GM18861 (cell line): ENCODE data around the gene HOXB9.

Source experiments
- ATAC-seq: cut with Tn5 transposase; IDR thresholded peaks from one replicate; pipeline ENCODE4 v1.9.1; 2021; ENCODE audit not compliant: unreplicated experiment

HOXB9 gene

DNA sequence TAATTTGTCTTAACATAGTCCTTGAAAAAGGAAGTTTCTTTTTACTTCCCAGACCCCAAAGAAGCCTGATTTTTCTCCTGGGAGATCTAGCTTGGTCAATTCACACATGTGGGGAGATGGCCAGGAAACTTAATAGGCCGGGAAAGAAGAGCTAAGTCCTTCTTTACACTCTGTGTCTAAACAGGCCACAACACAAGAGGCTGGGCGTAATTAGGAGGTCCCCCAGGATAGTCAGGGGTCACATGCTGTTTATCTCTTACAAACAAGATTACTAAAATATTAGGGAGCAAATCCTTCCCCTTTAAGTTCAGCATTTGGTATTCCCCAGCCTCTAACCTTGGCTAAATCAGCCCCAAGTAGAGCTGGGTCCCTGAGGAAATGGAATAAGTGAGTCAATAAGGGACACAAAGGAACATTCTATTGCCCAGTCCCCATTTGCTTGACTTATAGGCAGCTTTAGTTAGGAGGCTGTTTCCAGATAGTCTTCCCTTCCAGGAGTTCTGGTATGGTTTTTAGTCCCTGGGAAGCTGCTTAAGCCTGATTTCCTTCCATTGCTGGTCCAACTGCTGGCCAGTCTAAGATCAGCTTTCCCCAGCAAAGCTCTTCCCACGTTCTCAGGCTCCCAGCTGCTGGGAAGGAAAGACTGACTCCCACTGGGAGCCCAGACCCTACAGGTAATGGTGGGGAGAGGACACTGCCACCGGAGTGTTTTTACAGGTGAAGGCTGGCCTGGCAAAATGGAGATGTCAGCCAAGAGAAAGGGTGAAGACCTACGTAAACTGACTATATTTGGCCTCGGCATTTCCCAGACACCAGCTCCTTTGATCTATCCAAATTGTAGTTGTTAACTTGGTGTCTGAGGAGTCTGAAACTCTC, 14.1 kb upstream of the HOXB9 start:
- ATAC-seq = no peak

DNA sequence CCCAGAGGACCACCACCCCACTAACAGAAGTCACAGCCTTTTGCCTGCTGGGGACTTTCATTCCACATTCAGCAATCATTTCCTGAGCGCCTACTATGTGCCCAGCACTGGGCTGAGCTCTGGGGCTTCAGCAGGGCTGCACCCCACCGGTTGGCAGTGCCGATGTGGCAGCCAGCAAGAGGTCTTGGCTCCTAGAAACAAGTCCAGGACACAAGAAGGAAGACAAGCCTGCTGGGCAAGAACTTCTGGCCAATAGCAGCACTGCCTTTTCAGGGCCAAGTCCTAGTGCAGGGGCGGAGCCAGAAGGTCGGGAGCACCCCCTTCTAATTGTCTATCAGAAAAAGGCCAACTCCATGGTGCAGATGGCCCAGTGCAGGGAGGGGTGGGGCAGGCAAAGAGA, 13.0 kb upstream of the HOXB9 start:
- no peak for ATAC-seq

DNA sequence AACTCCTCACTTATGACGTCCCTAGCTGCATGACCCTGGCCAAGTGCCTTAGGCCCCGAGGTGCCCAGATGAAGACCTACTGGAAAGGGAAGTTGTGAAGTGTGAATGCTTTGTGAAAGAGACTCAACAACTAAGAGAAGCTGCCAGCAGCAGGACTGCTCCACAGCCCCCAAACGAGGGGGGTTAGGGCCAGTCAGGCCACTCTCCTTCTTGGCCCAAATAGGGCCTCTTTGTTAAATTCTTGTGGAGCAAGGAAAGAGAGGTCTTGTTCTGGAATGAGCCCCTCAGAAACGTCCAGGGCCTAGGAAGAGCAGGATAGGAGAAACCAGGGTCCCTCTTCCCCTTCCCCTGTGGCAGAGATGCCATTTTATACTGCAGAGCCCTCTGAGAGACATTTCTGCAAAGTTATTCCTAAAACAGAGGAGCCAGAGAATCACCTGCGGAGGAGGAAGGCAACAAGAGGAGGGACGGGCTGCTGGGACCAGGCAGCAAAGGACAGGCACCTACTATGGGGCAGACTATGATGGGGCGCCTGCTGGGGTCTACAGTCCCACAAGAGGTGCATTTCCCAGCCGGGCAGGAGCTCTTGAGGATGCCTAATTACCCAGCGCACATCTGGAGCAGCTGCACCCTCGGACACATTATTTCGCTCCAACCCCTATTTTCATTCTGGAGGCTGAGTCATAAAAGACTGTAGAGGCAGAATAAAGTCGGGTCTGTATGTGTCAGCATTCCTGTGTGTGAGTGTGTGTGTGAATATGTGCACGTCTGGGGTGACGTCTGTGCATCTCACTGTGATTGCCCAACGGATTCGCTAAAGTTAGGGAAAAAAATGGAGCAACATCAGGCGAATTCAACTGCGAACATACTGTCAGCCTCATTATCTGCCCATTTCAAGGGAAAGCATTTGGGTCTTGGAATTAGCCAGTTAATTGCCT, 11.4 kb upstream of the HOXB9 start:
- no peak for ATAC-seq

DNA sequence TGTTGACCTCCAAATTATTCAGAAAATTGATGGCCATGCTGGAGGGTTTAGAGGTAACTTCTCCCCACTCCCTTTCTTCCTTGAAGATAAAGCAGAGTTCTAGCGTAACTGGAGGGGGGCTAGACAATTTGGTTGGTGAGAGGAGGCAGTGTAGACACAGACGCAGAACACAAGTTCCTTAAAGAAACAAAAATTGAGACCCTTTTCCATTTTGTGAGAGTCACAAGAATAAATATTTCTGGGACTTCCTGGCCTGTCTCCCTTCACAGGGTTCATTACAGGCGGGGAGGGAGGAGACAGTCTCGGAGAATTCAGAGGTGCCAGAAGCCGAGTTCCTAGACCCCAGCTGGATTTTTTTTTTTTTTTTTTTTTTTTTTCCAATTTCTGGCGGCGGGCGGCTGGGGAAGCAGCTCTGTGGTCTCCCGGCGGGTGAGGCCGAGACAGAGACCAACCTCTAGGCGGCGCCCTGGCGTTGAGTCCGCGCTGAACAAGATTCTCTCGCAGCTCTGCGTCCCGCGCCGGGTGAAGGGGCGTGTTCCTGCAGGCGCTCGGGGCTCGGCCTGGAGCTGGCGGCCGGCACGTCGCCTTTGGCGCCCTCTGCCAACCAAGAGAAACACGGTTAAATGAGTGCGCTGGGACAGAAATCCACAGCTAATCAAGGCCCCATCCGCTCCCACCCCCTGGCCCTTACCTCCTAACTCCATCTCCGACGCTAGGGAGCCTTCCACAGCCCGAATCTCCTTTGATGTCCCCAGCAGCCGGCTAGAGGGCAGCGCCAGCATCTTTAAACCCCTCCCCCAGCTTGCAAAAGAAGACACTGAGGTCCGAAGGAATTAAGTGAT, 10.2 kb upstream of the HOXB9 start:
- no peak for ATAC-seq

DNA sequence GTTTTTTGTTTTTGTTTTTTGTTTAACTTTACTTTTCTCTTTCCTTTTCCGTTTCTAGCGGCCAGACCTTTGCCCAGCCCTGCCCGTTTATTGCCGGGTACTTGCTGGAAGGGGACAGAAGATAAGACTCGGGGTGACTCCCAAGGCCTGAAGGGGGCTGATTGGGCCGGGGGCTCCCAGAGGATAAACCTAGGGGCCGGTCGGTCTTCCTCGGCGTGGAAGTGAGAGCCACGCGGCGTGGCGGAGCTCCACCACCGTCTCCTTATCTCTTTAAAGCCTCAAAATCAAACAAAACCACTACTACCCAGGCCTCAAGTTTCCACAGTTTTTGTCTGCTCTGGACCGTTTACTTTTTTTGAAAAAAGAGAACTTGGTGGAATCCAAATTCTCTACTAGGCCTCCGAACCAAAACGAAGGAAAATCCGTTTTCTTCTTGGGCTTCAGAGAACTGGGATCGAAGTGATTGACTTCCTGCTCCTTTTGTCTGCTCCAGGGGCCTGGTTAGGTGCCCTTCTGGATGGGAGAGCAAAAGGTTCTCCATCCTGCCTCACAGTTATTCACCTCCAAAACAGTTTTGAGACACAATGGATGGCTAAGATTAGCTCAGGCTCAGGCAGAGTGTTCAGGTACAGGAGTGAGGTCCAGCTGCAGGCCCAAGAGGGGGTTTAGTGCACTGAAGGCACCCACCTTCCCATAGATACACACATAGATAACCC, 8.5 kb upstream of the HOXB9 start:
- no peak for ATAC-seq

DNA sequence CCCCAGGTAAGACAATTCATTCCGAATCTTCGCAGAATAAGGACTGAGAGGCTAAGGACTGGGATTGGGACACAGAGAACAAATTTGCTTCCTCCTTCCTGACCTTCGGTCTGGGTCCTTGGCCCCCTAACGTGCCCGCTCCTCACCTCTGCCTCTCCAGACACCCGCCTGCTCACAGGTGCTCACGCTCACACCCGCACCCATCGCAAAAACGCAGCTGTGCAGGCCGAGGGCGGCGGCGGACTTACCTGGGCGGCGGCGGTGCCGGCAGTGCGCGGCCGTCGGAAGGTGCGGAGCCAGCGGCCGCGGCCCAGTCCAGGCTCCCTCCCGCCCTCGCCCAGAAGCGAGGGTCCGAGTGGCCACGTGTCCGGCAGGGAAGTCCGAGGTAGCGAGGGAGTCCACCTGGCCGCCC, 7.1 kb upstream of the HOXB9 start:
- ATAC-seq = no peak

DNA sequence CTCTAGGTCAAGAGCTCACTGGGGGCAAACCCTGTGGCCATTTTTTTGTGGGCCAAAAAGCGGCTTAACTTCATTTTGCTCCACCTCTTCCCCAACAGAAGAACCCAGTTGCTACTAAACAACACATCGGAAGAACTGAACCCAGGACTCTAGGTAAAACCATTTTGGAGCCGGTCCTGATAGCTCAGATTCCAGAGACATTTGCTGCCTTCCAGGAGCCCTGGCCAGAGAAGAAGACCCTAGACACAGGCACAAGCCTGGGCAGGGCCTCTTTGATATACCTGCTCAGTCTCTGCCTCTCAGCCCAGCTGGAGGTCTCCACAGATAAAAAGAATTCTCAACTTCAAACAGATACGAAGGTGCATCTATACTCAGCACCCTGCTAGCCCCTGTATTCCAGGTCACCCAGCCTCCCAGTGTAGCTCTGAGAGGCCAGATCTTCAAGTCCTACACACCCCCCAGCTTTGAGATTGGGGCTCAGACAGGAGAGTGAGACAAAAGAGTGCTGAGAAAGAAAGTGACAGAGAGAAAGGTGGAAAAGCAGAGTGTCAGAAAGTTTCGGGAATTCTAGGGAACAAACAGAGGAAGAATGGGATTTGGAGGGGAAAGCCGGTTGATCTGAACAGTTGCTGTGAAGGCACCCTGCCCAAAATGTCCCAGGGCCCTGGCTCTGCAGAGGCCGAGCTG, 6.6 kb upstream of the HOXB9 start:
- no peak for ATAC-seq

DNA sequence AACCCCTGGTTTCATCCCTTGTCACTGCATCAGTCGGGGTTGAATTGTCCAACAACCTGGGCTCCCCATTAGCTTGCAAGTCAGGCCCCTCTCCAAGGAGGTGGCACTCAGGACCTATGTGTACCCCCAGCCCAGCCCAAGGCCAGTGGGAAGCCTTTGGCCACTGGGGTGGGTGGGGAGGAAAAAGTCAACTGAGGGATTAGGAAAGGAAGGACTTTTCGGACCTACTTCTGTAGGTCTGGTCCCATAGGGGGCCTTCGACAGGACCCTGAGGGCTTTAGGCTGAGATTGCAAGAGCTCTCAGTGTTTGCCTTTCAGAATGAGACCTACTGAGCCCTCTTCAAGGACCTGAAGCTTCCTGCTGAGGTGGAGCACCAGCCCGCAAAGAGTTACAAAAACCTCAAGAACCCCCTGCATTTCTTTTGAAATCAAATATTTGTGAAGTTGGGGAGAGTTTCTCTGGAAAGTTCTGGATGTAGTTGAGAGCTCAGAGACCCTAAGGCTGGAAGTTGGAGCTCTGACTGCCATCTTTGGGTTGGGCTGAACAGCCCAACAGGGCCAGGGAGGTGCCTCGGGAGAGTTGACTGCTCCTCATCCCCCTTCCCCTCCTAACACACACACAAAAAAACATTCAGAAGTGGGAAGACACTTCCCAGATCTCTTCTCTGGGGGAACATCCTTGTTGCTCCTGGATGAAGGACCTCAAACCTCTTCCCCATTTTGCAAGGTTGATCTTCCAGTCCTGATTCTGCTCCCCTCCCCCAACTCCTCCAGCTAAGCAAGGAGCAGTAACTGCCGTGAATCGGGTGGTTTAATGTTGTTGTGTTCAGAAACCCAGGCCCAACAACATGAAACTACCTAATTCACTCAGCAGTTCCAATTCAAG, 5.8 kb upstream of the HOXB9 start:
- no peak for ATAC-seq

DNA sequence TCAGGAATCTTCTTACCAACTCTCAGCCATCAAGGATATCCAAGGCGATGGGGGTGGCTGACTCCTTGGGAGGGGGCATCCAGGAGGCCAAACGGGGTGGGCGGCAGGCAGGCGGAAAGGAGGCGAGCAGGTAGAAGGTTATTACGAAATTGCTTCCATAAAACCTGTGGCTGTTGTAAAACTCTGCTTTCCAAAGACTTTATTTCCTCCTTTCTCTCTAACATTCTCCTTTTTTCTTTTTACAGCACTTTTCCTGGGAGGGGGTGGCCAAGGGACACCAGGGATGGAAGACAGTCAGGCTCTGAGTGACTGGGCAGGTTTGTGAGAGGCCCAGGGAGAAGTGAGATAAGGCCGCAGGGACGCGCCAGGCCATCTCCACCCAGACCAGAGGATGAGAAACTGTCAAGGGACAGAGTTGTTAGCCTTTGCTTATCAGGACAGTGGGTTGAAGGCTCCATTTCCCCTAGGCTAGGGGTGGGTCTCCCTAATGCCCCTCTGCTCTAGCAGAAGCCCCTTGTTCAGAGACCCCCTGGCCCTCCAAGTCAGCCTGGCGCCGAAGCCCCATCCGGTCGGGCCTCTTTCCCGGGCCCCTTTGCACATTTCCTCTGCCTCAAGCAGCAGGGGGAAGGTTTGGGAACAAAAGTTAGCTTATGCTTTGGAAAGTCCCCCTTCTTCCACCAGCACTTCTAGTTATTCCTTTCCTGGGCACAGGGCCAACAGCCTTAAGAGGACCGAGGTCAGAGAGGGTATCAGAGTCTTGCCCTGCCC, 5.0 kb upstream of the HOXB9 start:
- ATAC-seq = no peak

DNA sequence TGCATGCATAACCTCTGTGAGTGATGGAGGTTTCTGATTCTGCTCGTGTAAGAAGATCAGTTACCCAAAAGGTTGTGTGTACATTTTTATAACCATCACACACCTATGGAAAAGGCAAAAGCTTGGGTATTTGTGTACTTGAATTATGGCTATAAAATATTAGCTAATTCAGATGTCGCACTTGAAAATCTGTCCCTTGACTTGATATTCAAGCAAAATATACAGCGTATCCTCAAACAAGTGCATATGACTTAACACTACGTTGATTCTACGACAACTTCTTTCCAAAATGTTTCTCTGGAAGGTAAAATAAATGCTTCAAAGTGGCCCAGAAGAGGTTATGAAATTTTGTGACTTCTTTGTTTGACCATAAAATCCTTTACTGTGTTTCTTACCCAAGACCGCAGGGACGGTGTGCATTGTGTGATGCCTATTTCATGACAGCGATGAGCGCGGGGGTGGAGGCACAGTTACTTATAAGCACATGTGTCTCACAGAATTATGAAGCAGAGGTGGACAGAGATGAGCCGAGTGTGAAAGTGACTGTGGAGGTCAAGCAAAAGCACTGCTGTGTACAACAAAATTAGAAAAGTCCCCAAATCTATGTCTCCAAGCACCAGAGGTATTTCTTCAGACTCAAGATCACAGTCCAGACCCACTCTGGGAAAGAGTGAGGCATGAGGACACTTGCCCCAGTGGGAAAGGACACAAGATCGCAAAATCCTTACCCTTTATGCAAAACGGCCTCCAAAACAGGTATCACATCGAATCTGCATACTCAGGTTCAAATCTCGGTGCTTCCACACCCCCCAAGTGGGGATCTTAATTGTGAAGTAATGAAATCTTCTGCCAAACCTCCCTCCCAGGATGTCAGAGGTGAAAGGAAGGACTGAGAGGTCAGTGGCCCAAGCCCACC, 4.1 kb upstream of the HOXB9 start:
- no peak for ATAC-seq

DNA sequence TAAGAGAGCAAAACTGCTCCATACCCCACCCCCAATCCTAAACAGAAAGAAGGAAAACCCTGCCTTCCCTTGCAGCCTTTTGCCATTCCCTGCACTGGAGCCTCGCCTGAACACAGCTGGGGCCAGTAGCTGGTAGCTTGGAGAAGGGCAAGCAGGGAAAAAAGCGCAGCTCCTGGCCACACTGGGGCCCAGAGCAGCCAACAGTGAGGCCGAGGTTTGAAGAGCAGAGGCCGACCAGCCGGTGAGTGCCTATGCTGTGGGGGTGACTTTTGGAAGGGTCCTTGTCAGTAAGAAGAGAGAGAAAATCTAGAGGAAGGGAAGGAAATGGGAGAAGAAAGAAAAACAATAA, 3.2 kb upstream of the HOXB9 start:
- ATAC-seq = no peak

DNA sequence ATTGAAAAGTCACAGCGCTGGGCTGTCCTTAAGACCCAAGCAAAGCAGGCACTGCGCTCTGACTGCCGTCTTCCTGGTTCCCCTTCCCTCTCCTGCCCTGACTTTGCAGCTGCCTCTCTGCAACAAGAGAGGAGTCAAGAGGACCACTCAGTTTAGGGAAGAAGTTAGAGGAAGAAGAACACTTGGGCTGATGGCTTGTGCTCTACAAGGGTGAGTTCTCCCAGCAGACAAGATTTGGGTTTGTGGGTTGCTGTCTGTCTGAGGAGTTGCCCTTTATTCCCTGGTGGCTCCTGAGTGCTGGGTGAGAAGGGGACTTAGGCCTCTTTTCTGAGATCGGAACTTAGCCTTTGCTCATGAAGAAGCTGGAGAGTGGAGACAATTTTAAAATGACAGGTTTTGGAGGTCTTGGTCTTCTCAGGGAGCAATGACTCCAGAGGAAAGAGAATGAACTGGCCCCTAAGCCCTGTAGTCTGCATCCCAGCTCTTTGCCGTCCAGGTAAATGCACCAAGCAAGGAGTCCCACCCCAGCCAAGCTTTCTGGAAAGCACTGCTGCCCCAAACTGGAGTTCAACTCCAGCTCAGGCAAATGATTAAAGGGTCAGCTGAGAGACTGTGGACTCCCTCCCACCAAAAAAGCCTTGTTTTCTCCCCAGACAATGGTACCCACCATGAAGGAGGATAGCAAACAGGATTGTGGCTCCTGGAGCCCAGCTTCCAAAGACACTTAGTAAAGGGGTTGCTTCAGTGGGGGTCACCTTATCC, 2.7 kb upstream of the HOXB9 start:
- no peak for ATAC-seq

DNA sequence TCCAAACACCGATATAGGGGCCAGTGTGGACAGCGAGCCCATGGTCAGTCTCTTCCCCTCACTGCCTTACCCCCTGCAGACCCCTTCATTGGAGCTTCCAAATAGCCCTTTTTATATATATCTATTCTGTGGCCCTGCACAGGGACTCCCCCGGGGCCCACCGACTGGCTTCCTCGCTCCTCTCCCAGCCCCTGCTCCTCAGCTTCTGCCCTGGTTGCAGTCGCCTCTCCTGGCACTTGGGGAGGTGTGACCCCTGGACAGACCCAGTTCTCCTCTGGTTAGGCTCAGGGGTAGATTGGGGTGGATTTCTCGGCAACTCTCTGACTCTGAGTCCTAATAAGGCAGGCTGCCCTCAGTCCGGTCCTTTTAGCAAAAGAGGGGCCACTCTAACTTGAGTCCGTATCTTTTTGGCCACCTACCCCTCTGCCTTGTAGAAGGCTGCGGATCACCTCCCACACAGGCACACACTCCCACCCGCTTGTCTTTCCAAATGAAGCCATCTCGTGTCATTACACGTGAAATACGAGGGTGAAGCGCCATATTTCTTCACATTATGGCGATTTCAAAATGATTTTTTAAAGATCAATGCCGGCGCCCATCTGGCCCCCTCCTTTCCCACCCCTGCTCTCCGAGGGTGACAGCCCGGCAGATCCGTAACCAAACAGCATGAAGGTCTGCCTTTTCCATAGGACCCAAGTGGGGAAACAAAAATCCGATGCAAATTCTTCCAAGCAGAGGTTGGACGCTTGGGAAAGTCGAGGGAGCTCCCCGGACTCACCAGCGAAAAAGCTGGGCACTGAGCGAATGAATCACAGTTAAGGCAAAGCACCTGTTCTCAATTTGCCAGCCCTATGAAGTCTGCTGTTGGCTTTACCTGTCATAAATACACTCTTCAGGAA, 1.7 kb upstream of the HOXB9 start:
- ATAC-seq = no peak

DNA sequence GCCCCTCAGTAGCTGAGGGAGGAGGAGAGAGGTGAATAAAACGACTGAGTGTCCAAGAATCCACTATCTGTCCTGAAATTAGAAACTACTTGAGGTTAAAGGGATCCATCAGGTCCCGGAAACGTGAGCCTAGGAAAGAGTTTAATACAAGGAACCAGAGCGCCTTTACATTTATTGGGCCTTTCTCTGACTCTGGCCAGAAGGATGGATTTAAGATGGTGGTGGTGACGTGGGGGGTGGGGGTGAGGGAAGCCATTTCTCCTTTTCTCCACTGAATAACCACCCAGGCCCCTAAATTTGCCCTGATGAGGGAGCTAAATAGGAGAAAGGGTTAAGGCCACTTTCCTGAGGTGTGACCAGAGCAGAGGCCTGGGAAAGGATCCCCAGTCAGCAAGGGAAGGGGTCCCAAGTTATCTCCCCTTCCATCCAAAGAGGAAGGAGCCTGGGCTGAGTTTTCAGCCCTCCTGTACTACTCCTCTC, 1.0 kb upstream of the HOXB9 start:
- ATAC-seq = no peak

DNA sequence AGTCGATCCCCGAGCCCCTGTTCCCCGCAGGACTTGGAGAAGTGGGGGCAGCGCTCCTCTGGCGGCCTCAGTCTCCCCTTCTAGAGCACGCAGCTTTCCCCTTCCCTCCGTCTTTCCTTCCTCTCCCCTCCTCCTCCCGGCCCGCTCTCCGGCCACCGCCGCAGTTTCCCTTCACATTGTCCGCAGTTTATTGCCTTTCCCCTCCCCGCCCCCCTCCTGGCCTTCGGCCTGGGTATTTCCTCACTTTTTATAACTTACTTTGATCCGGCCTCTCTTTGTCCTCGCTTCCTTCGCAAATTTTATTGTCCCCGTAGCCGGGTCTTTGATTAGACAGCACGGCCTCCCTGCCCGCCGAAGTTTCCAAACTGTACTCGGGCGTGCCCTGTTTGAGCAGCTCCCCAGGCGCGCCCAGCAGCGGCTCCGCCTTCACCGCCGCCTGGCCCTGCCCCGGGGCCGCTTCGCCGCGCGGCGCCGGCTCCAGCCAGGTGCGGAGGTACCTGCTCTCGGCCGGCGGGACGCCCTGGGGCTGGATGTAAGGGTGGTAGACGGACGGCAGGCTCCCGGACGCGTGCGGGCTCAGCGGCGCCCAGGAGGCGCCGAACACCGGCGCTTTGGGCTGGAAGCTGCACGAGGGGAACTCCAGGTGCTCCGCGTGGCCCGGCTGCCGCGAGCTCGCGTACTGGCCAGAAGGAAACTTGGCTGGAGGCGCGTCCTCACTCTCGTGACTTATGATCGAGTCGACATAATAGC, 488 bp downstream of the HOXB9 start:
- no peak for ATAC-seq
